Choroid plexus epithelial cell (primary cell): ENCODE data around the gene RPN1.
A peak's percentile ranks its signal among the peaks of the same experiment; 100 is the strongest.
"Not testable (repeated sequence)": the region's sequence is repeated elsewhere in the genome, so short reads cannot be mapped to it uniquely, and the experiment has no call there.

Experiments
- DNase-seq: peaks from one replicate; pipeline ENCODE4 v3.0.0-alpha.2; 2010; ENCODE audit warnings: low read depth
- H3K4me3 ChIP-seq: 2 replicates; pipeline ENCODE4 v1.5.1; 2011; ENCODE audit warnings: low read depth, mild to moderate bottlenecking, control low read depth, low read length, moderate library complexity
- TF ChIP-seq, protein P1 (sequence below): conservative IDR thresholded peaks from 2 replicates; pipeline ENCODE4 v1.5.1; 2011; ENCODE audit warnings: low read depth, mild to moderate bottlenecking, control low read depth, inconsistent platforms, low read length, moderate library complexity

The RPN1 gene

GRCh38 chr3:128667641-128668040, 17.0 kb upstream of the RPN1 start:
- DNase-seq, result no peak
- TF ChIP-seq, protein P1, sequence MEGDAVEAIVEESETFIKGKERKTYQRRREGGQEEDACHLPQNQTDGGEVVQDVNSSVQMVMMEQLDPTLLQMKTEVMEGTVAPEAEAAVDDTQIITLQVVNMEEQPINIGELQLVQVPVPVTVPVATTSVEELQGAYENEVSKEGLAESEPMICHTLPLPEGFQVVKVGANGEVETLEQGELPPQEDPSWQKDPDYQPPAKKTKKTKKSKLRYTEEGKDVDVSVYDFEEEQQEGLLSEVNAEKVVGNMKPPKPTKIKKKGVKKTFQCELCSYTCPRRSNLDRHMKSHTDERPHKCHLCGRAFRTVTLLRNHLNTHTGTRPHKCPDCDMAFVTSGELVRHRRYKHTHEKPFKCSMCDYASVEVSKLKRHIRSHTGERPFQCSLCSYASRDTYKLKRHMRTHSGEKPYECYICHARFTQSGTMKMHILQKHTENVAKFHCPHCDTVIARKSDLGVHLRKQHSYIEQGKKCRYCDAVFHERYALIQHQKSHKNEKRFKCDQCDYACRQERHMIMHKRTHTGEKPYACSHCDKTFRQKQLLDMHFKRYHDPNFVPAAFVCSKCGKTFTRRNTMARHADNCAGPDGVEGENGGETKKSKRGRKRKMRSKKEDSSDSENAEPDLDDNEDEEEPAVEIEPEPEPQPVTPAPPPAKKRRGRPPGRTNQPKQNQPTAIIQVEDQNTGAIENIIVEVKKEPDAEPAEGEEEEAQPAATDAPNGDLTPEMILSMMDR, result no peak
- no peak overlapping the region for H3K4me3 ChIP-seq

DNA sequence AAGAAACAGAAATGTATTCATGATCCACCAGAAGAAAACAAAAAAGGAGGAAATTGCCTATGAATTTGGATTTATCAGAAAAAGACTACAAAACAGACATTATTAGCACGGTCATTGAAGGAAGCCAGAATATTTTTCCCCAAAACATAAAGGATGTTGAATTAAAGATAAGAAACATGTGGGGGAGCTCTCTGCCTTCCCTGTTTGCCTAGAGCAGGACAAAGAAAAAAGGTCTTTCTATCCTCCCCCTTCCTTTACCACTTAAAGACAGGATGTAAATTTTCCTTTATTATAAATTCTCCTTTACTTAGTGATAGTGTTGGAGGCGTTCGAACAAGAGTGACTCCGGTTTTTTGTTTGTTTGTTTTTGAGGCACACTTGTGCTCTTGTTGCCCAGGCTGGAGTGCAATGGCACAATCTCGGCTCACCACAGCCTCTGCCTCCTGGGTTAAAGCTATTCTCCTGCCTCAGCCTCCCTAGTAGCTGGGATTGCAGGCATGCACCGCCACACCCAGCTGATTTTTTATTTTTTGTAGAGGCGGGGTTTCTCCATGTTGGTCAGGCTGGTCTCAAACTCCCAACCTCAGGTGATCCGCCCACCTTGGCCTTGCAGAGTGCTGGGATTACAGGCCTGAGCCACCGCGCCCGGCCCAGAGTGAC, 14.9 kb upstream of the RPN1 start:
- no peak overlapping the region for H3K4me3 ChIP-seq
- DNase-seq, result peak; percentile 48
- TF ChIP-seq, protein P1, result peak; percentile 33

GRCh38 chr3:128663151-128663550, 12.5 kb upstream of the RPN1 start:
- TF ChIP-seq, protein P1, result no peak
- no peak for DNase-seq
- H3K4me3 ChIP-seq, result no peak overlapping the region

DNA sequence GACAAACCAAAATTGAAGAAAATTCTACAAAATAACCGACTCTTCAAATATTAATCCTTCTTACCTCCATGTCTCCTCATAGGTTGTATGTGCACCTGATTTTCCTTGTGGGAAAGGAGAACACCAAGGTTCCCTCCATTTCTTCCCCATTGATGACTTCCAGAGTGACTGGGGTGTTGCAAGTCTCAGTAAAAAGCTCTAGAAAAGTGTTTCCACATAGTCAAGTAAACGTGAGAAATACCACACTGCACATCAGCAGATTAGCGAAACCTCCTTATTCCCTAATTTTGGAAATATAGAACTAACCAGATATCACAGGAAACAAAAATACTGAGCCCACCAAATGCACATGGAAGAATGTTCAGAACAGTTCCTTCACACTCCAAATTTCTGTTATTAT, 4.9 kb upstream of the RPN1 start:
- TF ChIP-seq, protein P1, result no peak
- H3K4me3 ChIP-seq, result no peak overlapping the region
- no peak for DNase-seq

GRCh38 chr3:128653993-128654805, 3.6 kb upstream of the RPN1 start:
- not testable (repeated sequence) for H3K4me3 ChIP-seq

GRCh38 chr3:128653383-128653992, 2.9 kb upstream of the RPN1 start:
- TF ChIP-seq, protein P1, result peak; percentile 38
- peak overlapping the region; percentile 28 for H3K4me3 ChIP-seq
- DNase-seq, result peak; percentile 47

More at GRCh38 chr3:128653993-128654805, 3.6 kb upstream of the RPN1 start:
- DNase-seq, result not testable (repeated sequence)

- DNase-seq, result peak; percentile 17
- TF ChIP-seq, protein P1, result no peak
- peak overlapping the region; percentile 100 for H3K4me3 ChIP-seq
Observed at GRCh38 chr3:128648940-128649663, 1.5 kb downstream of the RPN1 start.
